A673 (cell line): ENCODE results near the gene ADAMTS8.

Experiments
- CTCF ChIP-seq: fragments of 300-800, 200-600 bp; sonication (generic); conservative IDR thresholded peaks from 2 replicates; pipeline ENCODE4 v1.5.1; 2017; ENCODE audit warnings: low read depth, mild to moderate bottlenecking, antibody characterized with exemption, low read length, moderate library complexity, mixed read lengths
- EZH2 ChIP-seq: fragments of 200-600 bp; sonication (generic); IDR thresholded peaks from 2 replicates; pipeline ENCODE4 v1.6.1; 2017; ENCODE audit warnings: borderline replicate concordance, low read depth, mild to moderate bottlenecking, mixed read lengths, antibody characterized with exemption, low read length; ENCODE audit not compliant: poor library complexity, severe bottlenecking

- TF ChIP-seq EZH2, result no peak
- no peak for TF ChIP-seq CTCF
Measured at GRCh38 chr11:130435671-130436070, 7.3 kb upstream of the ADAMTS8 start.
